Breast epithelium (tissue), 3 donors: ENCODE results near the gene ATAD2B.

Source experiments
- CTCF ChIP-seq, 3 donors: fragments of 450-650 bp; IDR thresholded peaks; one replicate each; pipeline ENCODE4 v1.5.1; 2016 to 2017; ENCODE audit warnings: antibody characterized with exemption in 3 of 3, mild to moderate bottlenecking in 3 of 3, moderate library complexity in 3 of 3
- POLR2A ChIP-seq: fragments of 450-650 bp; IDR thresholded peaks from one replicate; pipeline ENCODE4 v1.6.1; 2016; ENCODE audit warnings: antibody characterized with exemption, mild to moderate bottlenecking, moderate library complexity
- POLR2AphosphoS5 ChIP-seq, 3 donors: sonication (generic); formaldehyde crosslinking; IDR thresholded peaks; one replicate each; pipeline ENCODE4 v1.6.1; 2017; ENCODE audit warnings: antibody characterized with exemption in 3 of 3

DNA sequence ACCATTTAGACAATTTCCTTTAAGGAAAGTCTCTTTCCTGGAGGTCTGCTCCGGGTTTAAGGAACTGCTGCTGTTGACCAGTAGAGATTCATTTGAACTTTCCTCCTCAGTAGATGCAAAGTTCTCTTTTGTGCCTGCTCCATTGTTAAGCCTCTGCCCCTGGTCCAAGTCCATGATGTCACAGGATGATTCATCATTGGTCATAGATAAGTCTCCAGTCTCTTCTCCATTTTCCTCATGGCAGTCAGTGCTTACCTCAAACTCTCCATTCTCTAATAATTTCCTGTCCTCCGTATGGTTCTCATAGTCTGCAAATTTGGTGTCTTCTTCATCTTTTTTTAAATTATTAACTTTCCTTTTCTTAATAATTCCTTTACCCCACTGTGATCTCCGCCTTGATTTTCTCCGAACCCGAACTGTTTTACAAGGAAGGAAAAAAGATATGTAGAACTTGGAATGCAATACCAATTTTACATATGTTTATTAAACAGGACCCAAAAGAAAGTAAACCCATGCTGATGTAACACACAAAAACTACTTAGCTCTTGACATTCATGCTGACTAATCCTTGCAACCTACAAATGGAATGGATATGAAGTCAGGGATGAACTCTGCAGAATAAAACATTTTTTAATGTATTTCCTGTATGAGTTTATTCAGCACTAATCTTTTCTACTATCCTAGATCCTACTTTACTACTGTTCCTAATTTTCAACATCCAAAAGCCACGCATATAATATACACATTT, 169.1 kb downstream of the ATAD2B start:
- TF ChIP-seq CTCF (IDR thresholded peaks at IDR 0.05) (no peak), POLR2A (no peak), POLR2AphosphoS5 (IDR thresholded peaks at IDR 0.05) (no peak)
